T-helper 1 cell treated with Interleukin-12 subunit alpha and Interleukin-12 subunit beta and Interleukin-4 antibody, amounts not matched to agents 30 μg/mL and 1 μg/mL, for 36 hours (primary cell): ENCODE results near the gene ATRIP.

Experiments
- H3K27ac Mint-ChIP-seq: one replicate; pipeline ENCODE4 v1.8.0; 2021; ENCODE audit warnings: mild to moderate bottlenecking, mixed read lengths
- H3K27me3 Mint-ChIP-seq: one replicate; pipeline ENCODE4 v1.8.0; 2021; ENCODE audit warnings: low read depth, mixed read lengths
- H3K36me3 Mint-ChIP-seq: one replicate; pipeline ENCODE4 v1.8.0; 2021; ENCODE audit warnings: low read depth, mixed read lengths
- H3K4me1 Mint-ChIP-seq: one replicate; pipeline ENCODE4 v1.8.0; 2021; ENCODE audit warnings: low read depth, mixed read lengths
- H3K4me3 Mint-ChIP-seq: one replicate; pipeline ENCODE4 v1.8.0; 2021; ENCODE audit warnings: mild to moderate bottlenecking, moderate library complexity, mixed read lengths
- H3K9me3 Mint-ChIP-seq: one replicate; pipeline ENCODE4 v1.8.0; 2021; ENCODE audit warnings: mixed read lengths

ATRIP gene

DNA sequence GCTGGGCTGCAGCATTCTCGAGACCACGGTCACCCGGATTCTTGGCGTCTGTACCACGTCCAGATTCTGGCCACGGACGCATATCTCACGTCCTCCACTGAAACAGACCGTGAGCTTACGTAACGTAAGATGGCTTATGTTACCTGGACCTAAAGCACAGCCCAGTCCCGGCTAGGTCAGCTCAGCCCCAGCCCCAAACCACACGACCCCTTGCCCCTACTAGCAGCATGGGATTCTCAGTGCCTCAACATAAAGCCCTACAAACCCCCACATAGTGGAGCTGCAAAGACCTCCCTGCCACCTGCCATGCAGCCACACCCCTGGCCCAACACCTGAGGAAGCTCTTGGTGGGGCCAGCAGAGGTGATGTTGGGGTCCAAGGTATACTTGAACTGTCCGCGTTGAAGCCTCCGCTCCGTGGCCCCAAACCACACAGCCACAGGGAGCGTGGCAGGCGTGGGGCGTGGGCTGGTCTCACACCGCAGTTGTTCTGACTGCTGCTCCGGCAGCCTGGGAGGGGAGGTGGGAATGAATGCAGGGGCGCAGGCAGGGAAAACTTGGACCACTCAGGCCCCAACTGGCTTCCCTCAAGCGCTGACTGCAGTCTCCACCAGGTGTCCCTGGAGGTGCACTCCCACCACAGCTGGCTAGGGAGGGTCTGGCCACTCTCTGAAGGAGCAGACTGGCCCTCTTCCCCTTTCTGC lies 31.1 kb upstream of the ATRIP start:
- Mint-ChIP-seq H3K9me3 (no peaks in the 10 kb centered on the region), H3K27ac (no peak overlapping the region), H3K4me1 (no peaks in the 10 kb centered on the region), H3K4me3 (no peak overlapping the region), H3K27me3 (no peaks in the 10 kb centered on the region), H3K36me3 (no peaks in the 10 kb centered on the region)

GRCh38 chr3:48416091-48416505 lies 30.4 kb upstream of the ATRIP start:
- Mint-ChIP-seq H3K9me3 (no peaks in the 10 kb centered on the region), H3K27ac (no peak overlapping the region), H3K4me3 (no peak overlapping the region), H3K27me3 (no peaks in the 10 kb centered on the region), H3K4me1 (no peaks in the 10 kb centered on the region), H3K36me3 (no peaks in the 10 kb centered on the region)

DNA sequence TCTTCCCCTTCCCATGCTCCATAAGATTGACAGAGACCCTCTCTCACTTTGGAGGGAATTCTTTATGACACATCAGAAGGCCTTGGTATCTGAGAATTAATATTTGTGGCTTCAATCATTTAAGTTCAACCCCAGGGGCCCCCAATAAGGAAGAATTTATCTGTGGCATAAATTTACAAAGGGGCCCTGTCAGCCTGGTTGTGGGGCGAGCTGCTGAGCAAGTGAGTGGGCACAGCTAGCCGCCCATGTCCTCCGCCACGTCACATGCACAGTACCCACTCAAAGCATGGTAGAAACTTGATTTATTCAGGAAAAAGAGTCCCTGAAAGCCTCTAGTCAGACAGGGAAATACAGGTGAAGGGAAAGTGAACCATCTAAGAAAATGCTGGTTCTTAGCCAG lies 30.0 kb upstream of the ATRIP start:
- Mint-ChIP-seq H3K4me1 (no peaks in the 10 kb centered on the region), H3K27ac (no peak overlapping the region), H3K9me3 (no peaks in the 10 kb centered on the region), H3K4me3 (no peak overlapping the region), H3K27me3 (no peaks in the 10 kb centered on the region), H3K36me3 (no peaks in the 10 kb centered on the region)

DNA sequence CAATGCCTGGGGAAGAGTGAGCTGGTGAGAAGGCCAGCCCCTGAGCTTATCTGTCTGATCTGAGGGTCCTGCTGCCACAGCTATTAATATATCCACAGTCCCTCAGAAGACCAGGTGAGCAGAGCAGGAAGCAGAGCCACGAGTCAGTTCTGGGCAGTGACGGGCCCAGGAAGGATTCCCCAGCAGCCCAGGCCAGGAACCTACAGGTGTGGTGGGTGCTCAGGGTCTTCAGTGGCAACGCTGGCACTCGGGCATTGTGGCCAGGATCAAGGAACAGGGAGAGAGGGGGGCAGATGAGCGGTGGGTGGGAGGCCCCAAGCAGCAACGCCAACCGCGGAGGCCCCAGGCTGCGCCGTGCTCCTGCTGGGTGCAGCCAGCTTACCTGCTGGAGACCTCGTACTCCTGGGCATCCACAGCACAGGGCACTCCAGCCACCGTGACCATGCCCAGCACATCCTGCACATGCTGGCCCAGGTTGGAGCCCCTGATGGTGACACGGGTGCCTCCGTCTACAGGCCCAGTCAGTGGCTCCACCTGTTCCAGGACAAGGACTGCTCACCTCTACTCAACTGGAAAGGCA lies 28.9 kb upstream of the ATRIP start:
- H3K9me3 Mint-ChIP-seq, result no peaks in the 10 kb centered on the region
- no peaks in the 10 kb centered on the region for H3K4me1 Mint-ChIP-seq
- H3K4me3 Mint-ChIP-seq, result no peak overlapping the region
- no peak overlapping the region for H3K27ac Mint-ChIP-seq
- H3K27me3 Mint-ChIP-seq, result no peaks in the 10 kb centered on the region
- H3K36me3 Mint-ChIP-seq, result no peaks in the 10 kb centered on the region

DNA sequence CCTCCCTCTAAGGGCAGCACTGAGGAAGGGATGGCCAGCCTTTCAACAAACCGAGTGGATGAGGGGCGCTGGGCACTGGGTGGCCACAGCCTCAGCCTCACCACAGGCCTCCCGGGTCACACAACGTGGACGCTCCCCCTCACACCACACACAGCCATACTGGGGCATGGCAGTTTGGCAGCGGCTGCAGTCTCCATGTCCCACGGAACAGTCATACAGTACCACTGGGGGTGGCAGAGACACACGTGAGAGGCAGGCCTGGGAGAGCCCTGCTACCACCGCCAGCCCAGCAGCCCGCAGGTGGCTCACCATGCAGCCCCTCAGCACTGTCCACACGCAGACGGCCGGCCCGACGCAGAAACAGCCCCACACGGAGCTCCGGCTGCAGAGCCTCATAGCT lies 28.4 kb upstream of the ATRIP start:
- Mint-ChIP-seq H3K36me3 (no peaks in the 10 kb centered on the region), H3K27me3 (no peaks in the 10 kb centered on the region), H3K4me3 (no peak overlapping the region), H3K27ac (no peak overlapping the region), H3K9me3 (no peaks in the 10 kb centered on the region), H3K4me1 (no peaks in the 10 kb centered on the region)

DNA sequence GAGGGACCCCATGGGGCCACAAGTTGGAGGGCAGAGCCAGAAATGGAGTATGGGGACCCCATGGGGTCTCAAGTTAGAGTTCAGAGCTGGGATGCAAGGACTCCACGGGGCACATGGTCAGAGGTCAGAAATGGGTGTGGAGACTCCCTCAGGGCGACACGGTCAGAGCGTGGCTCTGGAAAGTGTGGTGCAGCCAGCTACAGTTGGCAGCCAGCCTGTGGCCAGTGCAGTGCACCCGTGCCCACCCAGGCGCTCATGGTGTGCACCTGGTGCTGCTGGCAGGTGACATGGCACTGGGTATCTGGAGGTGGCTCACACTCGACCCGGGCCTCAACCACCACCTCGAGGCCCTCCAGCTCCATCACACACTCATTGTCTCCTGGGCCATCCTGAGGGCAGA lies 27.9 kb upstream of the ATRIP start:
- H3K36me3 Mint-ChIP-seq, result no peaks in the 10 kb centered on the region
- H3K27ac Mint-ChIP-seq, result no peak overlapping the region
- H3K27me3 Mint-ChIP-seq, result no peaks in the 10 kb centered on the region
- H3K4me3 Mint-ChIP-seq, result no peak overlapping the region
- H3K4me1 Mint-ChIP-seq, result no peaks in the 10 kb centered on the region
- no peaks in the 10 kb centered on the region for H3K9me3 Mint-ChIP-seq

DNA sequence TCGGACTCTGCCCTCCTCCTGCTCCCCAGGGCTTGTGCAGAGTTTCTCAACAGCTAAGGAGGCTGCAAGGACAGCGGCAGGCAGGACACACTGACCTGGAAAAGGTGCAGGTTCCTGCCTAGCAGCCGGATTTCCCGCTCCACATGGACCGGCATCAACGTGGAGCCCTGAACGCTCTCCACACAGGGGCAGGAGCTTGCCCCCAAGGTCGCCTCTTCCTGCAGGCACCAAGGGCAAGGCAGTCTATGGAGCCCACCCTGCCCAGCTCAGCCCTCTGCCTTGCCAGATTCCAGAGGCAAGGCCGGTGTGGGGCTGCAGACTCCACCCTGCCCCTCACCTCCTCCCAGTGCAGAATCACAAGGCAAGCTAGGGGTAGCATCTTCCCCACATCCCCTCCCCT lies 27.4 kb upstream of the ATRIP start:
- H3K4me1 Mint-ChIP-seq, result no peaks in the 10 kb centered on the region
- H3K9me3 Mint-ChIP-seq, result no peaks in the 10 kb centered on the region
- H3K4me3 Mint-ChIP-seq, result no peak overlapping the region
- H3K27me3 Mint-ChIP-seq, result no peaks in the 10 kb centered on the region
- H3K27ac Mint-ChIP-seq, result no peak overlapping the region
- no peaks in the 10 kb centered on the region for H3K36me3 Mint-ChIP-seq

GRCh38 chr3:48419597-48419996 lies 26.9 kb upstream of the ATRIP start:
- Mint-ChIP-seq H3K4me3 (no peak overlapping the region), H3K27ac (no peak overlapping the region), H3K9me3 (no peaks in the 10 kb centered on the region), H3K36me3 (no peaks in the 10 kb centered on the region), H3K4me1 (no peaks in the 10 kb centered on the region), H3K27me3 (no peaks in the 10 kb centered on the region)

DNA sequence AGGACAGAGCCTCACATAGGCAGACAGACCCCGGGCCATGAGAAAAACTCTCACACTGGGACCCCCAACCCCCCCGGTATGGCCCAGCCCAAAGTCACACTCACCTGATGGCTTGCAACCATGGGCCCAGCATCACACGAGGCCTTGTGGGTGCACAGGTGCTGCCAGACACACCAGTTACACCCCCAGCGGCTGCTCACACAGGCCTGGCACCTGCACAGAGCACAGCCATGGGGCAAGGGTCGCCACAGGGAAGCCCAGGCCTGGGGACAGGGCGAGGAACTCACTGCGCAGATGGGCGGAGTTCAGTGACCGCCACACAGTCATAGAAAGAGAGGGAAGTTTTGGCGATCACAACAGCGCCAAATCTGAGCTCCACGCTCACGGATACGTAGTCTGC lies 26.0 kb upstream of the ATRIP start:
- no peaks in the 10 kb centered on the region for H3K27me3 Mint-ChIP-seq

GRCh38 chr3:48422272-48422671 lies 24.3 kb upstream of the ATRIP start:
- Mint-ChIP-seq H3K9me3 (no peaks in the 10 kb centered on the region), H3K4me3 (no peak overlapping the region), H3K27me3 (peaks cover 6% of the 10 kb centered on the region), H3K36me3 (no peaks in the 10 kb centered on the region), H3K27ac (no peak overlapping the region), H3K4me1 (peaks cover 2% of the 10 kb centered on the region)

More for the DNA sequence above, 26.0 kb upstream of the ATRIP start:
- Mint-ChIP-seq H3K4me1 (no peaks in the 10 kb centered on the region), H3K4me3 (no peak overlapping the region), H3K9me3 (no peaks in the 10 kb centered on the region), H3K27ac (no peak overlapping the region), H3K36me3 (no peaks in the 10 kb centered on the region)

GRCh38 chr3:48422681-48423080 lies 23.9 kb upstream of the ATRIP start:
- H3K4me1 Mint-ChIP-seq, result peaks cover 2% of the 10 kb centered on the region
- no peaks in the 10 kb centered on the region for H3K36me3 Mint-ChIP-seq
- H3K4me3 Mint-ChIP-seq, result no peak overlapping the region
- no peaks in the 10 kb centered on the region for H3K9me3 Mint-ChIP-seq
- H3K27ac Mint-ChIP-seq, result no peak overlapping the region
- H3K27me3 Mint-ChIP-seq, result peaks cover 10% of the 10 kb centered on the region

DNA sequence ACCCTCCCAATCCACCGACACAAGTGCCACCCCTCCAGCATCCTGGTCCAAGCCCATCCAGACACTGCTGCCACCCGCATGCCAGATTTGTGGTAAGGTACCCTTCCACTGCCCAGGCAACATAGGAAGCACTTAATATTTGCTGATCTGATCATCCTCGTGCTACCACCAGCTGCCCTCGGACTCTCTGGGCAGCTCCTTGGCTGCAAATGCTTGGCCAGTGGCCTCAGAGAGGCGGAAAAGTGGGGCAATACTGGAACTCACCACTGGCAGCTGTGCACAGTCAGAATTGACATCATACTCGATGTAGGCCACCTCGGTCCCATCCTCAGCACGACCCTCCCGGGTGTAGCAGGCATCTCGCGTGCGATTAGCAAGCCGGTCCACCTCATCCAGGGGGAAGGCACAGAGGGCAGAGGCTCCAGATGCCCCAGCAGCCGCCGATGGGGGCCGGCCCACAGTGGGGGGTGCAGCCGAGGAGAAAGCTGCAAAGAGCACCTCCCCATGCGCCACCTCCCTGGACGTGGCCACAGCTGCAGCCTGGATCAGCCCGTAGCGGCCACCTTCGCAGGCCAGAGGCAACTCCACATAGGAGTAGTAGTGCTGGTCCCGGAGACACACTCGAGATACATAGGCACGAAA lies 23.2 kb upstream of the ATRIP start:
- Mint-ChIP-seq H3K27ac (no peak overlapping the region), H3K36me3 (no peaks in the 10 kb centered on the region), H3K9me3 (no peaks in the 10 kb centered on the region), H3K4me3 (no peak overlapping the region), H3K4me1 (peaks cover 2% of the 10 kb centered on the region), H3K27me3 (peaks cover 17% of the 10 kb centered on the region)

DNA sequence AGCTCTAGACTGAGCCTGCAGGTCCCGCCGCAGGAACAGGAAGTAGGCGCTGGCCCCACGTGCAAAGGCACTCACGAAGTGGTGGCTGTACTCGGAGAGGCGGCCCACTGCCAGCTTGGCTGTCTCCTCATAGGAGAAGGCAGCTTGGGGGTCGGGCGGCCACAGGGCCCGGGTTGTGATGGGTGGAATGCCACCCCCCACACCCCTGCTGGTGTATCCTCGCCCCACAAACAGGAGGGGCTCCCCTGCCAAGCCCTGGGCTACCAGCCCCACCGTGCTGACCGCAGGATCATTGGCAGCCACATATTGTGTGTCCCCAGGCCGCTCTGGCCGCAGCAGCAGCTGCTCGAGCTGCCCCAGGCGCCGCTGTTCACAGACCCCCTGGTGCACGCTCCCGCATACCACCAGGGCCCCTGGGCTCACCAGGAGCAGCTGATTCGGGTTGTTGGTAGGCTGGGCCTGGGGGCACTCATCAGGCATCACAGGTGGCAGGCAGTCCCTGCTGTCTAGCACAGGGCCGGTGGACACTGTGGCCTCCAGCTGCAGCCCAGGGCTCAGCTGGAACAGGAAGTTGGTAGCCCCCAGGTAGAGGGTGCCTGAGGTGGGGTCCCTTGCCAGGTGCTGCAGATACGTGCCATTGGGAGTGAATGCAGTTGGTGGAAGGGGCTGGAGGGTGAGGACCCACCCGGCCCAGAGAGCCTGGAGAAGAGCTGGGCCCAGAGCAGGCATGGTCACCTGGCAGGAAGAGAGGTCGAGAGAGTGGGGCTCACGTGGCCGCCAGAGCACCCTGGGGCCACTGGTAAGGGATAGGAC lies 22.4 kb upstream of the ATRIP start:
- no peaks in the 10 kb centered on the region for H3K36me3 Mint-ChIP-seq
- H3K27me3 Mint-ChIP-seq, result peaks cover 19% of the 10 kb centered on the region
- no peak overlapping the region for H3K4me3 Mint-ChIP-seq
- H3K4me1 Mint-ChIP-seq, result peaks cover 2% of the 10 kb centered on the region
- H3K9me3 Mint-ChIP-seq, result no peaks in the 10 kb centered on the region
- no peak overlapping the region for H3K27ac Mint-ChIP-seq

DNA sequence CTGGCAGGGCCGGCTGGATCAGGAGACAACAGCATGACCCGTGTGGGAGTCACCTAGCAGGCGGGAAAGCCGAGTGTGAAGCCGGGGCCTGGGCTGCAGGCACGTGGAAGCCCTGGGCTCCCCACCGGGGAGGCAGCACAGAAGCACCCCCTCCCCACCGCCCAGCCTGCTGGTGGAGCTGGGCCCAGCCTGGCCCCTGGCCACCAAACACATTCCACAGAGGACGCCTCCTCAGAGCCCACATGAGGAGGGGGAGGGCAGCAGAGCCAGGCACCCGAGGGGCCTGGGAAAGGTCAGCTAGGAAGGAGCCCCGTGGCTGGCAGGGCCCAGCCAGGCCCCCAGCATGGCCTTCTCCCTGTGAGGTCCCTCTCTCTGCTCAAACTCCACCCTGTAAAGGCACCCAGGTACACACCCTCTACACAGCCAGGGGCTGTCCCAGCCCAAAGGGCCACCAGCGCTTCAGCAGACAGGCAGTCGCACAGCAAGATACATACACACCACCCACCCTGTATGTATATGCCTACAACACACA lies 21.2 kb upstream of the ATRIP start:
- Mint-ChIP-seq H3K27ac (no peak overlapping the region), H3K27me3 (peaks cover 19% of the 10 kb centered on the region), H3K4me3 (no peak overlapping the region), H3K9me3 (no peaks in the 10 kb centered on the region), H3K36me3 (no peaks in the 10 kb centered on the region), H3K4me1 (peaks cover 2% of the 10 kb centered on the region)
